ENCODE data around the gene IGFBP7. TPM values are rescaled to one million over a fixed set of nuclear protein-coding genes. Genes with fewer than 3 reads are reported as not detected.
A peak's percentile ranks its signal among the peaks of the same experiment; 100 is the strongest.
"Not testable (repeated sequence)": the region's sequence is repeated elsewhere in the genome, so short reads cannot be mapped to it uniquely, and the experiment has no call there.

Gene IGFBP7
- total and polyA plus RNA-seq, 4 donors, result 2,521 to 5,050 (median 2,800) TPM

DNA sequence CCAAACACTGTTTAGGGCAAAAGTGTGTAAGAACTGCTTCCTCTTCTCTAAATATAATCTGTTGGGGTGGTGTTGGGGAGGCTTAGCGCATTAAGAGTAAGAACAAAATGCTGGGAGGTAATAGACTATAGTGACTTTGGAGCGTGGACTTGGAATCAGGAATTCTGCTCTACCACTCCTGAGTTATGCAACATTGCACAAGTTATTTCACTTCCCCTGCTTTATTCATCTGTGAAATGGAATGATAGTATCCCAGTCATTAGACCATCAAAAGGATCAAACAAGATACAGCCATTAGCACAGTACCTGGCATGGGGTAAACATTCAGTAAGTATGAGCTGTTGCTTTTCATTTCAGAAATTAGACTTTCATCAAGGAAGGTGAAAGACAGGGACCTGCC is 58.7 kb downstream of the IGFBP7 start:
- Histone ChIP-seq H3K27me3 (ENCODE audit: control insufficient read depth in 1 of 2, insufficient read depth in 2 of 2, low read length in 1 of 2) (no peaks in the 10 kb centered on the region), H3K4me3 (ENCODE audit: low read length in 2 of 2) (no peak overlapping the region), H3K27ac (ENCODE audit: low read depth in 1 of 2, low read length in 2 of 2) (peak overlapping the region; percentile 30 to 69), H3K4me1 (ENCODE audit: control insufficient read depth in 1 of 2, insufficient read depth in 2 of 2, low read length in 2 of 2) (peaks cover 0 to 29% of the 10 kb centered on the region in 2 donors), H3K9me3 (ENCODE audit: control insufficient read depth, low read length) (no peaks in the 10 kb centered on the region), H3K36me3 (ENCODE audit: control insufficient read depth in 1 of 2, insufficient read depth in 2 of 2, low read length in 1 of 2) (no peaks in the 10 kb centered on the region)
- DNase-seq (no peak), ATAC-seq (ENCODE audit: low FRiP score) (no peak)
- 94 to 95% methylated on average over 2 of the region's 2 CpGs for WGBS, 2 donors
- intact Hi-C loops (cut with DNase I), result no loop called here

DNA sequence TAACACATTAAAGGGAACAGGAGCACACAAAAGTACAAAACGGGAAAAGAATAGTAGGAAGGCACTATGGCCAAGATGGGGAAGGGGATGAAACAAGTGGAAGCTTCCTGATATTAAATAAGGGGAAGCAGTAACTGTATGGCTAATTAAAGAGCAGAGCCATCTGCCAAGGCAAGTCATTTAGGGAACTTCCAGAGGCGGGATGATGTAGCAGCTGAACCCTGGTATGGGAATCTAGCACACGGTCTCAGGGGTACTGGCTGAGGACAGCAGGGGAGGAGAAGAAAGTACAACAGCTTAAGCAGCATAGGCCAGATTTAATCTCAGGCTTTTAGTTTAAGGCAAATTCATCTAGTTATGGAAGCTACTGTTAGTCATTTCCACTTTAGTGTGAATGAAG is 59.1 kb downstream of the IGFBP7 start:
- H3K4me1 ChIP-seq (ENCODE audit: control insufficient read depth in 1 of 2, insufficient read depth in 2 of 2, low read length in 2 of 2), result peaks cover 0 to 29% of the 10 kb centered on the region in 2 donors
- 31 to 34% methylated on average over 3 of the region's 3 CpGs for WGBS, 2 donors

DNA sequence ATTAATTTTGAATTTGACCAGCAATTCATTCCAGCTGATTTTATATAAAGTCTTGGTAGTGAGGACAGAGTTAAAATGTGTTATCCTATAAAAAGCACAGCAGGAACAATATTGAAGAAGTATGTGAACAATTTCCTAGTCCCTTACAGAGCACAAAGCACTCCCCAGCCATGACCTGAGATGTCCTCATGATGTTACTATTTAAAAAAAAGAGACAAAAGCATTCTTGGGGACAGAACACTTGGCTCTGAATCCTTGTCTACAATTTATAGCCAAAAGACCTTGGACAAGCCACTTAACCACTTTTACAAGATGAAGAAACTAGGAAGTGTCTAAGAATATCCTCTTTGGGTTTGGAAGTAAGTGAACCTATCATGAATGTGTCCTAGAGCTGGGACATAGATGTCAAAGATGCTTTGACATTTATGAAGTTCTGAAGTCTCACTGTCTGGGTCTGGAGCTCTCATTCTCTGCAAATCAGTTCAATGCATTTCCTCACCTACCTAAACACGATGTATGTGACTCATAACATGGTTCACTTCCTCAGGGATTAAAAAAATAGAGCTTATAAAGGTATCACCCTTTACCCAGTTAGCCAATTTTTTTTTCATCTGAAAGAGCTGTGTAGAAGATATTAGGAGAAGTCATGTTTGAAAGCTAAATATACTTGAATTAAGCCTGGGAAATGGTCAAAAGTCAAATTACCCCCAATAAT is 61.4 kb downstream of the IGFBP7 start:
- ATAC-seq (ENCODE audit: low FRiP score), result no peak
- intact Hi-C loops (cut with DNase I), result no loop called here

More for the DNA sequence above, 59.1 kb downstream of the IGFBP7 start:
- DNase-seq (no peak), ATAC-seq (ENCODE audit: low FRiP score) (peak; percentile 26)
- H3K36me3 ChIP-seq (ENCODE audit: control insufficient read depth in 1 of 2, insufficient read depth in 2 of 2, low read length in 1 of 2), result no peaks in the 10 kb centered on the region
- H3K9me3 ChIP-seq (ENCODE audit: control insufficient read depth, low read length), result no peaks in the 10 kb centered on the region
- H3K27me3 ChIP-seq (ENCODE audit: control insufficient read depth in 1 of 2, insufficient read depth in 2 of 2, low read length in 1 of 2), result no peaks in the 10 kb centered on the region
- peak overlapping the region; percentile 69 to 72 for H3K27ac ChIP-seq (ENCODE audit: low read depth in 1 of 2, low read length in 2 of 2)
- intact Hi-C loops (cut with DNase I), result no loop called here
- no peak overlapping the region for H3K4me3 ChIP-seq (ENCODE audit: low read length in 2 of 2)

DNA sequence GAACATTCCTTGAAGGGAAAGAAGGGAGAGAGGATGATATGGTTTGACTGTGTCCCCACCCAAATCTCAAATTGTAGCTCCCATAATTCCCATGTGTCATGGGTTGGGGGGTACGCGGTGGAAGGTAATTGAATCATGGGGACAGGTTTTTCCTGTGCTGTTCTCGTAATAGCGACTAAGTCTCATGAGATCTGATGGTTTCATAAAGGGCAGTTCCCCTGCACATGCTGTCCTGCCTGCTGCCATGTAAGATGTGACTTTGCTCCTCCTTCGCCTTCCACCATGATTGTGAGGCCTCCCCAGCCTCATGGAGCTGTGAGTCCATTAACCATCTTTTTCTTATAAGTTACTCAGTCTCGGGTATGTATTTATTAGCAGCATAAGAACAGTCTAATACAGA is 63.1 kb downstream of the IGFBP7 start:
- ATAC-seq (ENCODE audit: low FRiP score); H3K9me3 ChIP-seq (ENCODE audit: control insufficient read depth, low read length); H3K27me3 ChIP-seq (ENCODE audit: control insufficient read depth in 1 of 2, insufficient read depth in 2 of 2, low read length in 1 of 2); intact Hi-C loops (cut with DNase I); H3K36me3 ChIP-seq (ENCODE audit: control insufficient read depth in 1 of 2, insufficient read depth in 2 of 2, low read length in 1 of 2); DNase-seq; H3K4me3 ChIP-seq (ENCODE audit: low read length in 2 of 2): not testable (repeated sequence)
- 95 to 98% methylated on average over 6 of the region's 6 CpGs for WGBS, 2 donors
- H3K27ac ChIP-seq (ENCODE audit: low read depth in 1 of 2, low read length in 2 of 2), result peak overlapping the region; percentile 22 to 59
- H3K4me1 ChIP-seq (ENCODE audit: control insufficient read depth in 1 of 2, insufficient read depth in 2 of 2, low read length in 2 of 2), result peaks cover 5 to 34% of the 10 kb centered on the region in 2 donors

More for the DNA sequence above, 61.4 kb downstream of the IGFBP7 start:
- no peaks in the 10 kb centered on the region for H3K27me3 ChIP-seq (ENCODE audit: control insufficient read depth in 1 of 2, insufficient read depth in 2 of 2, low read length in 1 of 2)
- no peaks in the 10 kb centered on the region for H3K9me3 ChIP-seq (ENCODE audit: control insufficient read depth, low read length)
- no peaks in the 10 kb centered on the region for H3K36me3 ChIP-seq (ENCODE audit: control insufficient read depth in 1 of 2, insufficient read depth in 2 of 2, low read length in 1 of 2)
- 0 to 4% methylated on average over 1 of the region's 1 CpG for WGBS, 2 donors
- DNase-seq, result no peak
- no peak overlapping the region for H3K4me3 ChIP-seq (ENCODE audit: low read length in 2 of 2)
- peak overlapping the region; percentile 76 to 87 for H3K27ac ChIP-seq (ENCODE audit: low read depth in 1 of 2, low read length in 2 of 2)
- H3K4me1 ChIP-seq (ENCODE audit: control insufficient read depth in 1 of 2, insufficient read depth in 2 of 2, low read length in 2 of 2), result peaks cover 5 to 36% of the 10 kb centered on the region in 2 donors

DNA sequence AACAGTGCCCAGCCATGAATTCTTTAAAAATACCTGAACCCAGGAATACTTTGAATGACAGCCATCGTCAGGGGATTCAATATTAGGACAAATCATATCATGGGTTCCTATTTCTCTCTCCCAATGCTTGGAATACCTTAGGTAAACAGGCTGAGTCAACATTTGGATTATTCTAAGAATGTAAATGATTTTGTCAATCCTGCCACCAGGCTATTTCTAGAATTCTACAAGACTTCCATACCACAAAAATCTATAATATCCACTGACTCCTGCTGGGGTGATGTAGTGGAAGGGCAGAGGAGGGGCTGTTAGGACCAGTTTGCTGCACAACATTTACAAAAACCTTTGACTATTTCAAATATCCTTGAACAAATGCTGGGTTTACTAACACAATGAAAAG is 65.2 kb downstream of the IGFBP7 start:
- Histone ChIP-seq H3K4me3 (ENCODE audit: low read length in 2 of 2) (no peak overlapping the region), H3K27ac (ENCODE audit: low read depth in 1 of 2, low read length in 2 of 2) (peak overlapping the region; percentile 25 to 96), H3K36me3 (ENCODE audit: control insufficient read depth in 1 of 2, insufficient read depth in 2 of 2, low read length in 1 of 2) (no peaks in the 10 kb centered on the region), H3K4me1 (ENCODE audit: control insufficient read depth in 1 of 2, insufficient read depth in 2 of 2, low read length in 2 of 2) (peaks cover 5 to 28% of the 10 kb centered on the region in 2 donors), H3K27me3 (ENCODE audit: control insufficient read depth in 1 of 2, insufficient read depth in 2 of 2, low read length in 1 of 2) (no peaks in the 10 kb centered on the region), H3K9me3 (ENCODE audit: control insufficient read depth, low read length) (no peaks in the 10 kb centered on the region)
- DNase-seq (no peak), ATAC-seq (ENCODE audit: low FRiP score) (no peak)
- 46 to 62% methylated on average over 1 of the region's 1 CpG for WGBS, 2 donors
- intact Hi-C loops (cut with DNase I), result loop anchor here (5.0 kb wide), 2 partner anchors 37 to 52 kb away; no protein-coding TSS in a partner anchor

DNA sequence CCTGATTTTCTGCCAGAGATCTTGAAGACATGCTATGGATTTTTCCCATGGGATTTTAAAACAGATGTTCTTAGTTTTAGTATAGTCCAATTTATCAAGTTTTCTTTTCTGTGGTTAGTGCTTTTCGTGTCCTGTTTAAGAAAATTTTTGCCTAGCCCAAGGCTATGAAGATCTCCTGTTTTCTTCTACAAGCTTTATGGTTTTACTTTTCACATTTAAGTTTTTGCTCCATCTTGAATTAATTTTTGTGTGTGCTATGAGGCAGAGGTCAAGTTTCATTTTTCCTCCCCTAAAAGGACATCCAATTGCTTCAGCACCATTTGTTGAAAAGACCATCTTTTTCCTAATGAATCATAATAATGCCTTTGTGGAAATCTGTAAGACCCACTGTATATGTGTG is 65.9 kb downstream of the IGFBP7 start:
- no peak for ATAC-seq (ENCODE audit: low FRiP score)

DNA sequence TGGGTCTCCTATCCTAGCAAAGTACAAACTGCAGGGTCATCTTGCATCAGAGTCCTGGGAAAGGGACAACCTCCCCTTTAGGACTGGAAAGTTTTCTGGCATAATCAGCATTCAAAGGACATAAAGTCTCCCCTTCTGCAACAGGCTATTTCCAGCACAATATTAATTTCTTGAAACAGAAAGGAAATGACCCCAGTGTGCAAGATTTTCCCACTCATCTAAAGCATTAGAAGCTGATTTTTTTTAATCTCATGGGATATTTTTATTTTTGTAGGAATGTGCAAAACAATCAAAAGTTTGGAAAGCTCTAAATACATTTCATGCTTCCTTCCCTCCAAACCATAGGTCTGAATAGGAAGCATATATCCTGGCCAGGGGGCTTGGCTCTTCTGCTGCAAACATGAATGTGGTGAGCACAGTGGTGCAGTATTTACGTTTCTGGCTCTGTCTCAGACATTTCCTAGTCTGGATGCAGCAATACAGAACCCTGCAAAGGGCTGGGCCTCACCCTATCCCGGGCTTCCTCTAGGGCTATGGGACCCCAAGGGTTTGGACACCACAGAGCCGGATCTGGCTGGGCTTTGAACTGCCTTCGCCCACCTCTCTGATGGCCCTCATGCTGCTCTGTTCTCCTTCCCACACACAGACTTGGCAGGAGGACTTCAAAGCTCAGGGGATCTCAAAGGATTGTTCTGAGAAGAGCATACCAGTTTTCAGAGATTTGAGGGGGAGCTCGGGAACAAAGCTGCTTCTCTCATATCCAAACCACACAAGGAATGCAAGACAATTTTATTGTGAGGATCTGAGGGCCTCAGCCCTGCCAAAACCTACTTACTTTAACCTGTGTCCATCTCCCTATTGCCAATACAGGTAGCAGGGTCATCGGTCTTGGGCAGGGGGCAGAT is 66.6 kb downstream of the IGFBP7 start:
- Histone ChIP-seq H3K4me3 (ENCODE audit: low read length in 2 of 2) (no peak overlapping the region), H3K4me1 (ENCODE audit: control insufficient read depth in 1 of 2, insufficient read depth in 2 of 2, low read length in 2 of 2) (peaks cover 5 to 22% of the 10 kb centered on the region in 2 donors), H3K9me3 (ENCODE audit: control insufficient read depth, low read length) (no peaks in the 10 kb centered on the region), H3K27ac (ENCODE audit: low read depth in 1 of 2, low read length in 2 of 2) (peak overlapping the region; percentile 96 to 100), H3K27me3 (ENCODE audit: control insufficient read depth in 1 of 2, insufficient read depth in 2 of 2, low read length in 1 of 2) (no peaks in the 10 kb centered on the region), H3K36me3 (ENCODE audit: control insufficient read depth in 1 of 2, insufficient read depth in 2 of 2, low read length in 1 of 2) (no peaks in the 10 kb centered on the region)
- intact Hi-C loops (cut with DNase I), result loop anchor here (5.0 kb wide), 2 partner anchors 39 to 54 kb away; no protein-coding TSS in a partner anchor
- 6 to 7% methylated on average over 6 of the region's 6 CpGs for WGBS, 2 donors
- ATAC-seq (ENCODE audit: low FRiP score) (peak; percentile 78), DNase-seq (no peak)

More for the DNA sequence above, 65.9 kb downstream of the IGFBP7 start:
- WGBS, 2 donors, result 0 to 7% methylated on average over 1 of the region's 1 CpG
- peaks cover 5 to 25% of the 10 kb centered on the region in 2 donors for H3K4me1 ChIP-seq (ENCODE audit: control insufficient read depth in 1 of 2, insufficient read depth in 2 of 2, low read length in 2 of 2)
- H3K27me3 ChIP-seq (ENCODE audit: control insufficient read depth in 1 of 2, insufficient read depth in 2 of 2, low read length in 1 of 2), result no peaks in the 10 kb centered on the region
- DNase-seq, result no peak
- H3K27ac ChIP-seq (ENCODE audit: low read depth in 1 of 2, low read length in 2 of 2), result peak overlapping the region; percentile 96 to 100
- no peaks in the 10 kb centered on the region for H3K9me3 ChIP-seq (ENCODE audit: control insufficient read depth, low read length)
- no peak overlapping the region for H3K4me3 ChIP-seq (ENCODE audit: low read length in 2 of 2)
- H3K36me3 ChIP-seq (ENCODE audit: control insufficient read depth in 1 of 2, insufficient read depth in 2 of 2, low read length in 1 of 2), result no peaks in the 10 kb centered on the region
- intact Hi-C loops (cut with DNase I), result loop anchor here (5.0 kb wide), 2 partner anchors 38 to 53 kb away; no protein-coding TSS in a partner anchor

DNA sequence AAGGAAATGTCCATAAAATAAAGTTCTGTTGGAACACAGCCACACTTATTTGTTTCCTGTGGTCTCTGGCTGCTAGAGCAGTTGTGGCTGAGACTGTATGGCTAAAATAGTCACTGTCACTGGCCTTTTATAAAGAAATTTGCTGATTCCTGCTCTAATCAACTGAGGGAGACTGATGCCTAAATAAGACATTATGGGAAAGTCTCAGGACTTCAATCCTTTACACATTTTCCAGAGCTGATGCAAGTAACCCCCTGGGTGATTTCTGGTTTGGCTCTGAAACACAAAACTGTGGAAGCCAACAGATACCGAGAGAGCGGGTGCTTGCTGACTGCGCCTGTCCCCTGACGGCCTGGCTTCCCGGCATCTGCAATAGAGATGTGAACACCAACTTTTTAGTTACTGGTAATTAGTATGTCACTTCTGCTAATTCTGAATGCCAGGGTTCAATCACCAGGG is 67.4 kb downstream of the IGFBP7 start:
- ATAC-seq (ENCODE audit: low FRiP score), result peak; percentile 68
- Histone ChIP-seq H3K27ac (ENCODE audit: low read depth in 1 of 2, low read length in 2 of 2) (peak overlapping the region; percentile 72 to 99), H3K27me3 (ENCODE audit: control insufficient read depth in 1 of 2, insufficient read depth in 2 of 2, low read length in 1 of 2) (no peaks in the 10 kb centered on the region), H3K36me3 (ENCODE audit: control insufficient read depth in 1 of 2, insufficient read depth in 2 of 2, low read length in 1 of 2) (no peaks in the 10 kb centered on the region), H3K4me3 (ENCODE audit: low read length in 2 of 2) (no peak overlapping the region), H3K9me3 (ENCODE audit: control insufficient read depth, low read length) (no peaks in the 10 kb centered on the region), H3K4me1 (ENCODE audit: control insufficient read depth in 1 of 2, insufficient read depth in 2 of 2, low read length in 2 of 2) (peaks cover 5 to 20% of the 10 kb centered on the region in 2 donors)
- DNase-seq, result peak; percentile 66 to 84
- intact Hi-C loops (cut with DNase I), result loop anchor here (5.0 kb wide), 2 partner anchors 40 to 55 kb away; no protein-coding TSS in a partner anchor
- 0 to 5% methylated on average over 5 of the region's 5 CpGs for WGBS, 2 donors

All from aorta (tissue), 5 donors.